Measurements from ENCODE around the gene KMT5B.

DNA sequence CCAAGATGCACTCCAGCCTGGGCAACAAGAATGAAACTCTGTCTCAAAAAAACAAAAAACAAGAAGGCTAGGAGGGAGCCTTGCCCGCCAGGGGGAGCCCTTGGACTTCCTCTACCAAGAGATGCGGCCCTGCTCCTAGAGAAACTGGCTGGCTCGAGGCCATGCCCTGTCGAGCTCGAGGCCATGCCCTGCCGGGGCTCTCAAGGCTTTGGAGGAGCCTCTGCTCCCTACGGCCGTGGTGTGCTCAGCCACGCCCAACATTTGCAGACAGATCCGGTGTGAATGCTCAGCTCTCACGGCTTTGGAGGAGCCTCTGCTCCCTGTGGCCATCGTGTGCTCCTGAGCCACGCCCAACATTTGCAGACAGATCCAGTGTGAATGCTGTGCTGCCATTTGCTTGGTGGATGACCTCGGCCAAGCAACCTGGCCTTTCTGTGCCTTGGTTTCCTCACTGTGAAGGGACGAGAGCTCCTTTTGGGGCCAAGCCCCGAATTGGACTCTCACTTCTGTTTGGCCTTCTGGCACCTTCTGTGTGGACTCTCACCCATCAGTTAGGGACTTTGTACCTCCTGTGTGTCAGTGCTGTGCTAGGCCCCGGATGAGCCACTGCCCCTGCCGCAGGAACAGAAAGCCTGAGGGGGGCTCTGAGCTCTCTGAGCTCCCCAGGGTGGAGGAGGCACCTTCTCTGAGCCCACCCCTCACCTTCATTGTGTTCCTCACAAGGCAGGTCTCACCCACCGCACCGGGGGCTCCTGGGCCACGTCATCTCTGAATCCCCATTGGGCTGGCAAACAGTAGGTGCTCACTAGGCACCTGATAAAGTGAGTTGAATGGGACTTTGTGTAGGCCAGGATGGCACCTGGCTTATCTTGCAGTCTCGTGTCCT, 44.6 kb upstream of the KMT5B start:
- TF ChIP-seq, protein P1, sequence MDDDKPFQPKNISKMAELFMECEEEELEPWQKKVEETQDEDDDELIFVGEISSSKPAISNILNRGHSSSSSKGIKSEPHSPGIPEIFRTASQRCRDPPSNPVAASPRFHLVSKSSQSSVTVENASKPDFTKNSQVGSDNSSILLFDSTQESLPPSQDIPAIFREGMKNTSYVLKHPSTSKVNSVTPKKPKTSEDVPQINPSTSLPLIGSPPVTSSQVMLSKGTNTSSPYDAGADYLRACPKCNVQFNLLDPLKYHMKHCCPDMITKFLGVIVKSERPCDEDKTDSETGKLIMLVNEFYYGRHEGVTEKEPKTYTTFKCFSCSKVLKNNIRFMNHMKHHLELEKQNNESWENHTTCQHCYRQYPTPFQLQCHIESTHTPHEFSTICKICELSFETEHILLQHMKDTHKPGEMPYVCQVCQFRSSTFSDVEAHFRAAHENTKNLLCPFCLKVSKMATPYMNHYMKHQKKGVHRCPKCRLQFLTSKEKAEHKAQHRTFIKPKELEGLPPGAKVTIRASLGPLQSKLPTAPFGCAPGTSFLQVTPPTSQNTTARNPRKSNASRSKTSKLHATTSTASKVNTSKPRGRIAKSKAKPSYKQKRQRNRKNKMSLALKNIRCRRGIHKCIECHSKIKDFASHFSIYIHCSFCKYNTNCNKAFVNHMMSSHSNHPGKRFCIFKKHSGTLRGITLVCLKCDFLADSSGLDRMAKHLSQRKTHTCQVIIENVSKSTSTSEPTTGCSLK (tag by site-specific recombination; IDR thresholded peaks at IDR 0.05): no peak
- no peak for TF ChIP-seq ZNF157 (tag by site-specific recombination; IDR thresholded peaks at IDR 0.05)
- no peak for TF ChIP-seq KLF16 (tag by site-specific recombination; IDR thresholded peaks at IDR 0.05)

Data from HEK293 (cell line).